GM10847 (cell line): Measurements from ENCODE around the gene UTP11.

Experiments used
- POLR2A ChIP-seq: IDR thresholded peaks from 2 replicates; pipeline ENCODE4 v1.6.1; 2011; ENCODE audit not compliant: insufficient read length; ENCODE audit errors: extremely low read depth

UTP11 gene, protein sequence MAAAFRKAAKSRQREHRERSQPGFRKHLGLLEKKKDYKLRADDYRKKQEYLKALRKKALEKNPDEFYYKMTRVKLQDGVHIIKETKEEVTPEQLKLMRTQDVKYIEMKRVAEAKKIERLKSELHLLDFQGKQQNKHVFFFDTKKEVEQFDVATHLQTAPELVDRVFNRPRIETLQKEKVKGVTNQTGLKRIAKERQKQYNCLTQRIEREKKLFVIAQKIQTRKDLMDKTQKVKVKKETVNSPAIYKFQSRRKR

DNA sequence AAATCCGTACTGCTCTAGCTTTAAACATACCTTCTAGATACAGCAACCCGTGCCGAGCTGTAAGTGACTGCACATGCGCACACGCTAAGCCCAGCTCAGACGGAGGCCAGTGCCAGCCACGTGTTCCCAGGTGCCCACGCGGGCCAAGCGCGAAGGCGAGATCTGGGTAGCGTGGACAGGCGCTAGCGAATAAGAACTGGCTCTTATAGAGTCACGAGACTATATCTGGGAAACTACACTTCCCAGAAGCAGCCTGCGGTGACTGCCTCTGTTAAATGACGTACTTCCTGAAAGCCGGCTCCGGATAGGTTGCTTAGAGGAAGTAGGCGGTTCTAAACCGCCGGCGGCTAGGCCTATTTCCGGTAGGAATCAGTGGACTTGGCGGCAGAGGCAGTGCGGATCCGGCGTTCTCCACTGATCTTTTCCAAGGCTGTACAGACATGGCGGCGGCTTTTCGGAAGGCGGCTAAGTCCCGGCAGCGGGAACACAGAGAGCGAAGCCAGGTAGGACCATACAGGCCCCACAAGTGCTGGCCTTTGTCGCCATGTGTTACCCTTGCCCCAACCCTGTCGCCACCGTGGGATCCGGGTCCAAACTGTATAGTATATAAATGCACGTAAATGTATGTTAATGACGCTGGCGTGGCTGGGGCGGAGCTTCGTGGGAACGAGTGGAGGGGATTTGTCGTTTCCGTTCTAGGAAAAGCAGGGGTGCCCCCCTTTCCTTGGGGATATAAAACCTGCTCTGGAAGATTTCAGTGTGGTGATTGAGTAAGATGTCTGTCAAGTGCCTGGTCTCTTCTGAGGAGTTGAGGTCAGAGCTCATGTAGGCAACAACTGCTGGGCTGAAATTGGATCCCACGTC, at the start of gene UTP11:
Gene UTP11 (plus strand): TSS at position 372 of the 864 bp plus-strand sequence. CDS start 69 bp downstream, at position 441.
- TF ChIP-seq POLR2A = peak; percentile 46

DNA sequence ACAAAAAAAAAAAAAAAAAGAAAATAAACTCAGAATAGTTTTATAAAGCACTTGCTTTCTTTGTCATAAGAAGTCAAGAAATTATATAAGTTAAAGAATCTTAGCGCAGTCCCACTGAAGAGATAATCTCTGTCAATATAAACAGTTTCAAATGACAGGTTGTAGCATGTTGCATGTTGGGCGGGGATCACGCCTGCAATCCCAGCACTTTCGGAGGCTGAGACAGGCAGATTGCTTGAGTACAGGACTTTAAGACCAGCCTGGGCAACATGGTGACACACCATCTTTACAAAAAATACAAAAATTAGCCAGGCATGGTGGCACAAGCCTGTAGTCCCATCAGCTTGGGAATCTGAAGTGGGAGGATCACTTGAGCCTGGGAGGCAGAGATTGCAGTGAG, 47.2 kb upstream of the UTP11 start:
- no peak for TF ChIP-seq POLR2A

DNA sequence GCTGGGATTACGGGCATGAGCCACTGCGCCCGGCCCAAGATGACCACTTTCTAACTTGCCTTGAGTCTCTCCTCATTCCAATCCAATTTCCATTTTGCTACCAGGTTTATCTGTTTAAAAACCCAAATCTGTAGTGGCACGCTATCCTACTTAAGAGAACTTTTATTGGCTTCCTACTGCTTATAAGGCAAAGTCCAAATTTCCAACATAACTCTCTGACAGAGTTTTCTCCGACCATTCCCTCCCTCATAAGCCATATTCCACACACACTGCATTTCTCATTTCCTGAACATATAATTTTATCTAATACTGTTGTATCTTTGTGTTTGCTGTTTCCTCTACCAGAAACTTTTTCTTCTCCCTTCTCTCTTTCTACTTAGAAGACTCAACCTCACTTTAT, 38.0 kb upstream of the UTP11 start:
- no peak for TF ChIP-seq POLR2A

DNA sequence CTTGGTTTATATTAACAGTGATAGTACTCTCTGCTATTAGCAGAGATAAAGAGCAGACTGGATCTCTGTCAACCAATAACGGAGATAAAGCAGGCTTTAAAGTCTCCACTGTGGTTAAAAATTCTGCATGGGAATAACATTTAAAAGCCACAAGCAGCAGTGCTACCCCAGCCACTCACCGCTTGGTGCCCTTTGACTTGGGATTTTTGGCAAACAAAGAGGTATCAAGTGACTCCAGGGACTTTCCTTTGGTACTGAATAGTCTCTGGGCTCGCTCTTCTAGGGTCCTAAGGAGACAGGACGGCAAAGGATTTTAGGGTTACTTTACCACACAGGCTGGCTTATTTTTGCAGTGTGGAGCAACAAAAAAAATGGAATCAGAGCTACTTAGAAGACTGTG, 34.0 kb upstream of the UTP11 start:
- TF ChIP-seq POLR2A = no peak

DNA sequence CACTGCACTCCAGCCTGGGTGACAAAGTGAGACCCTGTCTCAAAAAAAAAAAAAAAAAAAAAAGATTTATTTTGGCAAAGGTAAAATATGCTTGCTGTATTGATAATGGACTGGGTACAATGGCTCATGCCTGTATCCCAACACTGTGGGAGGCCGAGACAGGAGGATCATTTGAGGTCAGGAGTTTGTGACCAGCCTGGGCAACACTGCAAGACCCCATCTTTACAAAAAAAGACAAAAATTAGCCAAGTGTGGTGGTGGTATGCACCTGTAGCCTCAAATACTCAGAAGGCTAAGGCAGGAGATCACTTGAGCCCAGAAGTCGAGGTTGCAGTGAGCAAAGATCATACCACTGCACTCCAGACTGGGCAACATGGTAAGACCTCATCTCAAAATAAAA, 29.0 kb upstream of the UTP11 start:
- TF ChIP-seq POLR2A = no peak

DNA sequence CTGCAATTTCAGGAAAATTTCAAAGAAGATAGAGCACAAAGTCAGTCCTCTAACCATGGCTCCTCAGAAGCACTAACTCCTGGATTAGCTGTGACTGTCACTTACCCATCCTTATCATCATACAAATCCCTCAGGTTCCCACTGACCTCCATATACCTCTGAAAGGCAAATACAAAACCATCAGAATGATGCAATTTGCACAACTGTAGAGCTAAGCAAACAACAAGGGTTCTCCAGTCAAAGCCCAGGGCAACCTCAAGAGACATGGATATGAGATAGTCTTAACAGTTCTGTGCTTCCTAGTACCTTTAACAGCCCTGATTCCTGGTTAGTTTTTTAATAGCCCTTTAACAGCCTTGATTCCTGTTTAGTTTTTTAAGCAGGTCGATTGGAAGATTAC, 24.9 kb upstream of the UTP11 start:
- TF ChIP-seq POLR2A = no peak

DNA sequence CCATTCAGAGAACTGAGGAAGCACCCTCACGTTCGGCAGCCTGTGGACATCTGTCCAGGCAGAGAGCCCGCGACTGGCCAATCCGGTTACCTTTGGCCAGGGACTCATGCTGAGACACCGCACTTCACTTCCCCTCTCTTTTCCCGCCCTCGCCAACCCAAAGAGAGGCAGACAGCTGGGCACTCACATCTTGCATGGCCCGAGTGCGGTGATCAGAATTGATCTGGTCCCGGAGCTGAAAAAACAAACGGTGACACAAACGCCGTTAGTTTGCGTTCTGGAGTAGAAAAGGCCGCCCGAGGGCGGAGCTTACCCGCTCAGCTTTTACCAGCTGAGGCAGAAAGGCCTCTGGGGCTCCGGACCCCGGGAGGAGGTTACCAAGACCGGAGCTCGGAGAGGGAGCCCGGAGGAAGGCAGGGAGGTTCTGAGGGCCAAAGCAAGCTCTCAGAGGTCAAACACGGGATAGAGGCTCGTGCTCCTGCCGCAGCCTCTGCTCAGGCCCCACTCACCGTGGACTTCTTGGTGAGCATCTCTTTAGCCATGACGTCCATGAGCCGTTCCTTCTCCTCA, 23.1 kb upstream of the UTP11 start:
- no peak for TF ChIP-seq POLR2A

DNA sequence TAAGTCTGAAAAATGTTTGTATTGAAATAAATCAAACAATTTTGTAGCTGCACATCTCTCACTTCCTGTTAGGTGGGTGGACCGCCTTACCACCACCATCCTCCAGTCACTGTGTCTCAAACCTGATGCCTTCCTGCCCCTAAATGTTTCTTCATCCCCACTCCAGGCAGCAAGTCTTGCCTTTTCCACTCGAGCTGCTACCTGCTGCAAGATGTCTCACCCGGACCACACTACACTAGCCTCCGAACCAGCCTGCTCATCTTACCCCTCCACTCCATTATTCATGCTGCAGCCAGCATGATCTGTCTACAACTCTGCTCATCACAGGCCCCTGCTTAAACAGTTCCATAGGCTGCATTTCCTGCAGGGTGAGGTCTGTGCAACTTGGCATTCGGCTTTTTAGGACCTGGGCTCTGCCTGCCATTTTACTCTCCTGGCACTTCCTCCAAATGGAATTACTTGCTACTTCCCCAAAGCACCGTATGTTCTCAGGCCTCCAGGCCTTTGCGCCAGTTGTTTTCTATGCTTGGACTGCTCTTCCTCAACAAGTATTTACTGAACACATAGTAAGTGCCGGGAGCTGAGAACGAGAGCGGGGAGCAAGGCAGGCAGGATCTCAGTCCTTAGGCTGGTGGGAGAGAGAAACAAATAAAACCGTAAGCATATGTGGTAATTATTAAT, 17.5 kb upstream of the UTP11 start:
- no peak for TF ChIP-seq POLR2A

DNA sequence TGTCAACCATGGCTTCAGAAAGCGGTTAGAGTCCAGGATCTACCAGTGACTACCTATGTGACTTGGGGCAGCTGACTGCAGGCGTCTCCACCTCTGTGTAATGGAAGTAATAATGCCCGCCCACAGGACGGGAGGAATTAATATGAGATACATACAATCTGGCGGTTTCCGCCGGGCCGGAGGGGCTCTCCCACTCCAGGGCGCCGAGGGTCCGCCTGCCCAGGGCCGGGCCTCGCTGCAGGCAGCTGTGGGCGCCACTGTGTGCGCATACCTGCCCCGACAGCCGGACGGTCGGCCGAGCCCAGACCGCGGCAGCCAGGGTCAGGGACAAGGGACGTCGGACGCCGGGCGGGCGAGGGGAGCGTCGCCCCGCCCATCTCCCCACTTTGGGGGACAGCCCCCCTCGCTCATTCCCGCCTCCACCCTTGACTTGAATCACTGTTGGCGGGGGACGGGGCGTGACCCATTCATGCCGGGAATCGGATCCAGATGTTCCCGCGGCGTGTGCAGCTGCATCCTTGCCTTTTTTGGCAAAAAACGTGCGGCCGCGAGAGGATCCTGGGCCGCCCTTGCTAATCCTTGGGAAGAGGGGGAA, 16.7 kb upstream of the UTP11 start:
- no peak for TF ChIP-seq POLR2A

DNA sequence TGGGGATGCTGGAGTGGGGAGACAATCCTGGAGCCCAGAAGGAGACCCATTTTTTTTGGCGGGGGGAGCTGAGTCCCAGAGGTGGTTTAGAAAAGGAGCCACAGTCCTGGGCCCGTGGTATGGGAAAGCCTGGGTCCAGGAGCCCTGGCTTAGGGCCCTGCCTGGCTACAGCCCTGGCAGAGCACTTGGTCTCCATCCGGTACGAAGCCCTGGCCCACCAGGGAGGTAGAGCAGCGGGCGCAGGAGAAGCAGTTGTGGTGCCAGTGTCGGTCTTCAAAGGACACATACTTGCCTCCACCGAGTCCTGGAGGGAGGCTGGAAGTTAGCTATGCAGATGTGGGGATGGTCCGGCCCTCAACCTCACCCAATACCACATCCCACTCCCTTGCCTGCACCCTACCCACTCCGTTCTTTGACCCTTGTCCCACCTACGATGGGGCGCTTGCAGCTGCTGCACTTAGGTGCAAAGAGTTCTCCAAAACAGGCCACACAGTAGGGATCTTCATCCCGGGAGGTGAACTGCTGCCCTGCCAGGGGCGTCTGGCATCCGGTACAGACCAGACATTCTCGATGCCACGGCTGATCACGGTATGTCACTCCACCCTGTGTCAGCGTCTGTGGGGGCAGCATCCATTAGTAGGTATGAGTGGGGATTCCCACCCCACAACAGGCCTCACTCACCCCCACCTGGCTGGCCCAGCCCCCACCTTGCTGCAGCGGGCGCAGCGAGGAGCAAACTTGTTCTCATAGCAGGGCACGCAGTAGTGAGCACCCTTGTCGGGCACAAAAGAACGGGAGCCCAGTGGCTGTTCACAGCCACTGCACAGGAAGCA, 15.1 kb upstream of the UTP11 start:
- TF ChIP-seq POLR2A = no peak

DNA sequence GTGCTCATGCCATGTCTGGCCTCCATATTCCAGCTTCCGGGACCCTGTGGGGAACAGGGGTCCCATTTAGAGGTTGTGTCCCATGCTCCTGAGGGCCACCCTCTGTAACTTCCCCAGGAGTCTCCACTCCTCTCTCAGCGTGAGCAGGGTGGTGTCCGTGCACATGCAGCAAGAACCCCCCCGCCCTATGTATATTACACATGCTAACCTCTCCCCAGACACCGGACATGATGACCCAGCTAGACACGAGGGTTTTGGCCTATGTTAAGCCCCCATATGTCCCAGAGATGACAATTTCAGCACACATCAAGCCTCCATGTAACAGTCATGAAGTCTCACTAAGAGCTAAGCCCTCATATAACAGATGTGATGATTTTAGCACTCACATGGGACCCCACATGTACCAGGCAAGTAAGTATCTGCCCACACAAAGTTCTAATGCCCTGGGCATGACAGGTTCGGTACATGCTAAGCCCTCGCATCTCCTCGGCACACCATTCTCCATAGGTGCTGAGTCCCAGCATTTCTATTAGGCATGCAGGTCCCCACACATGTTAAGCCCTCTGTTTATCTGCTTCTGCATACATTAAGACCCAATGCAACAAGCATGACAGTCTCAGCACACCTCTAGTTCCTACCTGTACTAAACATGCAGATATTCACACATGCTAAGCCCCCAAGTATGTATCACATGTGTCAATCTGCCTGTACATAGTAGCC, 14.3 kb upstream of the UTP11 start:
- TF ChIP-seq POLR2A = no peak

DNA sequence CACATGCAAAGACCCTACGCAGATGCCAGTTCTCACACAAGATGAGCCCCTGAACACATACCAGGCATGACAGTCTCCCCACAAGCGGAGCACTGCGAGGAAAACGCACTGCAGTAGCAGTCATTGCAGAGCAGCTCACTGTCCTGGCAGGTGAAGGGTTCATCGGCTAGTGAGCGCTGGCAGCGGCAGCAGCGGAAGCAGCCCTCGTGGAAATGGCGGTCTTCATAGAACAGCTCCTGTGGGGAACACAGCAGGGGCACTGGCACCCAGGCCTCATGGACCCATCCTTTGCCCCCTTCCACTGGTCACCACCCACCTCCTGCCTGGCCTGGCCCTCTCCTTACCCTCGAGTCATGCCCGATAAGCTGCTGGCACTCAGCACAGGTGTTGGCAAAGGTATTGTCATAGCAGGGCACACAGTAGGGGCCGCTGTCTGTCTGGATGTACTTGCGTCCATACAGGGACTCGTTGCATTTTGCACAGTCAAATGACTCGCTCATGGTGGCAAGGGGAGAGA, 13.6 kb upstream of the UTP11 start:
- no peak for TF ChIP-seq POLR2A

DNA sequence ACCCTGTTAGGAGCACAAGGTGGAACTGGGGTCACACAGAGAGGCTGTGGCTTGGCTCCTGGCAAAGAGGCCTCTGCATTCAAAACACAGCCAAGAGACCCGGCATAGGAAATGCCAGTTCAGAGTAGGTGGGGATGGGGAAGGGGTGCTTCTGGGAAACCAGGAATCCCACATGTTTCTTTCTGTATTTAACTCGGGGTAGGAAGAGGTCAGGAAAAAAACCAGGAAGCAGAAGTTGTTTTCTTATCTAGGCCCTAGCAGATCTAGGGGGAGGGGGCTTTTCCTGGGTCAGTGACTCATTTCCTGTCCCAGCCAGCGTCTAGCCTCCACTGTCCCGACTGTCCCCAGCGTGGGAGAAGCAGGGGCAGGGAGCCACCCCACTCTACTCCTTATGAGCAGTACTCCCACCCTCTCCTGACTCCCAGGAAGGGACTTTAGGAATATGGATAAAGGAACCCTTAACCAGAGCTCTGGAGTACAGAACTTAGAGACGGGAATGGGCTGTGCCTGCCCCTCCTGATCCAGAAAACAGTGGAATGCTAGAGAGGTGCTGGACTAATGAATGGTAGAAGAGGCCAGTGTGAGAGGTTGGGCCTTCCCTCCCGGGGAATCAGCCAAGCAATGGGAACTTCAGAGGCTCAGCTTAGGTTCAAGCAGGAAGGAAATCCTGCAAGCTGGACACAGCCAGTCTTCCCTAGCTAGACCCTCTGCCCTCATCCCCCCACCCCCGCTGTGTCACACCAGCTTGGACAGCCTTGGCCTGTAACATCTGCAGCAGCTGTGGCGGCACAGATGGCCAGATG, 12.9 kb upstream of the UTP11 start:
- no peak for TF ChIP-seq POLR2A
